Sigmoid colon (tissue), 7 donors: ENCODE results near the gene SIGLEC1. TPM values are rescaled to one million over a fixed set of nuclear protein-coding genes. Genes with fewer than 3 reads are reported as not detected.

Experiments
- DNase-seq: peaks from one replicate; pipeline ENCODE4 v3.0.0-alpha.2; 2019
- H3K27ac ChIP-seq, 4 donors: fragments of 200-600 bp; sonication (generic); one replicate each; pipeline ENCODE4 v1.5.1; 2016 to 2019; ENCODE audit warnings: mild to moderate bottlenecking in 1 of 4
- H3K27me3 ChIP-seq, 3 donors: fragments of 200-600 bp; sonication (generic); one replicate each; pipeline ENCODE4 v1.5.1; 2019; ENCODE audit warnings: mild to moderate bottlenecking in 1 of 3
- H3K36me3 ChIP-seq, 4 donors: fragments of 200-600 bp; sonication (generic); one replicate each; pipeline ENCODE4 v1.5.1; 2016 to 2019
- H3K4me1 ChIP-seq, 4 donors: fragments of 200-600 bp; sonication (generic); one replicate each; pipeline ENCODE4 v1.5.1; 2017 to 2019
- H3K4me3 ChIP-seq, 4 donors: fragments of 200-600 bp; sonication (generic); one replicate each; pipeline ENCODE4 v1.5.1; 2017 to 2019; ENCODE audit warnings: mild to moderate bottlenecking in 2 of 4, moderate library complexity in 1 of 4
- H3K9me3 ChIP-seq, 4 donors: fragments of 200-600 bp in 3 of 4; sonication (generic) in 3 of 4; one replicate each; pipeline versions ENCODE4 v1.5.1 to v1.6.1; 2013 to 2019
- CTCF ChIP-seq, 4 experiments: fragments of 450-650 bp in 3 of 4; fragments of 200-600 bp in 1 of 4; IDR thresholded peaks; one replicate each; pipeline ENCODE4 v1.5.1; 2016 to 2019; ENCODE audit warnings: antibody characterized with exemption in 4 of 4, mild to moderate bottlenecking in 3 of 4, moderate library complexity in 2 of 4
- EP300 ChIP-seq, 4 donors: sonication (generic); formaldehyde crosslinking; IDR thresholded peaks; one replicate each; pipeline ENCODE4 v1.6.1; 2017; ENCODE audit warnings: antibody characterized with exemption in 4 of 4
- POLR2A ChIP-seq, 2 donors: fragments of 450-650 bp; IDR thresholded peaks; one replicate each; pipeline ENCODE4 v1.6.1; 2016; ENCODE audit warnings: antibody characterized with exemption in 2 of 2, mild to moderate bottlenecking in 2 of 2, moderate library complexity in 2 of 2
- POLR2AphosphoS5 ChIP-seq, 4 donors: sonication (generic); formaldehyde crosslinking; IDR thresholded peaks; one replicate each; pipeline ENCODE4 v1.6.1; 2017; ENCODE audit warnings: antibody characterized with exemption in 4 of 4
- WGBS, 2 donors: extraction: QIAGEN DNeasy Blood & Tissue Kit; methylation state at CpG; one replicate each; pipeline ENCODE4 v1.1.7; 2013; 5-methylcytosine and 5-hydroxymethylcytosine counted together
- intact Hi-C: fragments of 100-400 bp; cut with DNase I; formaldehyde crosslinking; loops from one replicate; pipeline ENCODE4 v1.15.1; 2023
- polyA plus RNA-seq, 3 donors: library from polyadenylated mRNA; stranded (reverse); fragments of 200-250 nt; gene quantifications; one replicate each; pipeline ENCODE4 v1.2.3, GENCODE V29; 2013
- total RNA-seq, 4 donors: library from RNA; depleted of rRNA; stranded (reverse); fragments of >200 nt; gene quantifications; one replicate each; pipeline ENCODE4 v1.1.0, GENCODE V29; 2016
- donor health status: healthy with polysubstance abuse.
- donor health status: Bipolar disorder and iron deficiency.
- donor health status: healthy.

SIGLEC1 gene
- total and polyA plus RNA-seq, 7 donors: 2.4 to 17.1 (median 9.9) TPM

GRCh38 chr20:3705491-3705969 is 6.9 kb downstream of the SIGLEC1 start:
- peaks cover 0 to 6% (median 3%) of the 10 kb centered on the region in 4 donors for H3K4me1 ChIP-seq
- no peak overlapping the region for H3K27ac ChIP-seq
- 81 to 83% methylated on average over 14 of the region's 14 CpGs for WGBS, 2 donors
- no peak for TF ChIP-seq EP300 (IDR thresholded peaks at IDR 0.05)
- no peak for TF ChIP-seq CTCF (IDR thresholded peaks at IDR 0.05)
- no peak for TF ChIP-seq POLR2A (IDR thresholded peaks at IDR 0.05)
- H3K36me3 ChIP-seq: no peaks in the 10 kb centered on the region
- H3K27me3 ChIP-seq: no peaks in the 10 kb centered on the region
- intact Hi-C loops: no loop called here
- no peaks in the 10 kb centered on the region for H3K9me3 ChIP-seq
- no peak overlapping the region for H3K4me3 ChIP-seq
- no peak for DNase-seq

- no peak for TF ChIP-seq EP300 (IDR thresholded peaks at IDR 0.05)
- no peak for TF ChIP-seq POLR2A (IDR thresholded peaks at IDR 0.05)
- TF ChIP-seq CTCF (IDR thresholded peaks at IDR 0.05): no peak
- no peak for TF ChIP-seq POLR2AphosphoS5 (IDR thresholded peaks at IDR 0.05)
- H3K36me3 ChIP-seq: no peaks in the 10 kb centered on the region
- no peaks in the 10 kb centered on the region for H3K9me3 ChIP-seq
- H3K27ac ChIP-seq: no peak overlapping the region
- no peak for DNase-seq
- no peaks in the 10 kb centered on the region for H3K27me3 ChIP-seq
- 78 to 85% methylated on average over 5 of the region's 5 CpGs for WGBS, 2 donors
- intact Hi-C loops: no loop called here
- H3K4me1 ChIP-seq: no peaks in the 10 kb centered on the region
- H3K4me3 ChIP-seq: no peak overlapping the region
Observed at GRCh38 chr20:3704087-3704486, 8.3 kb downstream of the SIGLEC1 start.

- H3K36me3 ChIP-seq: no peaks in the 10 kb centered on the region
- 92 to 94% methylated on average over 11 of the region's 11 CpGs for whole genome bisulfite sequencing, 2 donors
- H3K4me1 ChIP-seq: no peaks in the 10 kb centered on the region
- no peak for TF ChIP-seq EP300 (IDR thresholded peaks at IDR 0.05)
- no peak for TF ChIP-seq CTCF (IDR thresholded peaks at IDR 0.05)
- TF ChIP-seq POLR2AphosphoS5 (IDR thresholded peaks at IDR 0.05): no peak
- no peak for TF ChIP-seq POLR2A (IDR thresholded peaks at IDR 0.05)
- no peaks in the 10 kb centered on the region for H3K9me3 ChIP-seq
- H3K4me3 ChIP-seq: no peak overlapping the region
- no peaks in the 10 kb centered on the region for H3K27me3 ChIP-seq
- no peak overlapping the region for H3K27ac ChIP-seq
- intact Hi-C loops: no loop called here
- no peak for DNase-seq
Observed at GRCh38 chr20:3702611-3703391, 9.6 kb downstream of the SIGLEC1 start.

GRCh38 chr20:3701061-3701998 is 11.1 kb downstream of the SIGLEC1 start:
- no peaks in the 10 kb centered on the region for H3K4me1 ChIP-seq
- no peak overlapping the region for H3K4me3 ChIP-seq
- no peak for TF ChIP-seq POLR2AphosphoS5 (IDR thresholded peaks at IDR 0.05)
- no peak for TF ChIP-seq POLR2A (IDR thresholded peaks at IDR 0.05)
- no peak for TF ChIP-seq CTCF (IDR thresholded peaks at IDR 0.05)
- TF ChIP-seq EP300 (IDR thresholded peaks at IDR 0.05): no peak
- no peak overlapping the region for H3K27ac ChIP-seq
- H3K9me3 ChIP-seq: peaks cover 0 to 4% (median 1%) of the 10 kb centered on the region in 4 donors
- no peak for DNase-seq
- intact Hi-C loops: no loop called here
- WGBS, 2 donors: 85 to 89% methylated on average over 13 of the region's 13 CpGs
- H3K36me3 ChIP-seq: no peaks in the 10 kb centered on the region
- H3K27me3 ChIP-seq: no peaks in the 10 kb centered on the region
